NCI-H2107 treated with DMSO at 0.1 percent for 48 hours (cell line): ENCODE data around the gene GANAB.
"Not testable (repeated sequence)": the region's sequence is repeated elsewhere in the genome, so short reads cannot be mapped to it uniquely, and the experiment has no call there.

Source experiments
- DNase-seq: peaks from one replicate; lab custom pipeline; 2025; ENCODE audit not compliant: unreplicated experiment; lab: John Stamatoyannopoulos, UW

GANAB gene

DNA sequence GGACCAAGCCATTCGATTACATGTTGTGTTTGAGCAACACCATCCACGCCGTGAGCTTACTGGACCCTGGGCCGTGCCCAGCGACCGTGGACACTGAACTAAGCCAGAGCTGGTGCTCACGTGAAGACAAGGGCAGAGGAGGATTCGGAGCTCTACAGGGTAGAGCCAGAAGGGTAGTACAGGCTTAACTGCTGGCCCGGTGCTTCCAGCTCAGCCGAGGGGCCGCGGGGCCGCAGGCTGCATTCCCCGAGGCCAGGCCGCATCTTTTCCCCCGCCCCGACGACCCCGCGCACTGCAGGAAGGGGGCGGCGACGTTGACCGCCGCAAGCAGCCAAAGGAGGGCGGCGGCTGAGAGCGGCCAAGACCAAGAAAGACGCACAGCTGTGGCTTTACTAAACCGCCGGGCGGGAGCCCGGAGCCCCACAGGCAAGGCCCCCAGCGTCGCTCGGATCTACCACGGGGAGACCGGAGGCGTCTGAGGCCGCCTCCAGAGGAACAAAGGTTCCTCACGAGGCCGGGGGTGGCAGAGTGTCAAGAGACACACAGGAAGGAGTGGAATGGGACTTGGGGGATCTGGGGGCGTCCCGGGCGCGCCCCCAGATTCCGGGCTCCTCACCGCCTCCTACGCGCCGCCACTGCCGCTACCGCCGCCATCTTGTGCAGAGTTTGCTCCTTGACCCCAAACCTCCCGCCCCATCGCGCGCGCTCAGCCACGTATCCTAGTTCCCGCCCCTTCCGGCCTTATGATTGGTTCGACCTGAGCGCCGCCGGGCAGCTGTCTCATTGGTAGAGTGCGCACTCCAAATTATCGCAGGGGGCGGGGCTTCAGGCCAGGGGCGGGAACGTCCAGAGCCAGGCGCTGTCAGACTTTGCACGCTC is at the start of gene GANAB:
Gene GANAB (minus strand): TSS at position 668 of the 879 bp plus-strand sequence. CDS start 14 bp downstream, at position 654.
- peak; percentile 95 for DNase-seq

DNA sequence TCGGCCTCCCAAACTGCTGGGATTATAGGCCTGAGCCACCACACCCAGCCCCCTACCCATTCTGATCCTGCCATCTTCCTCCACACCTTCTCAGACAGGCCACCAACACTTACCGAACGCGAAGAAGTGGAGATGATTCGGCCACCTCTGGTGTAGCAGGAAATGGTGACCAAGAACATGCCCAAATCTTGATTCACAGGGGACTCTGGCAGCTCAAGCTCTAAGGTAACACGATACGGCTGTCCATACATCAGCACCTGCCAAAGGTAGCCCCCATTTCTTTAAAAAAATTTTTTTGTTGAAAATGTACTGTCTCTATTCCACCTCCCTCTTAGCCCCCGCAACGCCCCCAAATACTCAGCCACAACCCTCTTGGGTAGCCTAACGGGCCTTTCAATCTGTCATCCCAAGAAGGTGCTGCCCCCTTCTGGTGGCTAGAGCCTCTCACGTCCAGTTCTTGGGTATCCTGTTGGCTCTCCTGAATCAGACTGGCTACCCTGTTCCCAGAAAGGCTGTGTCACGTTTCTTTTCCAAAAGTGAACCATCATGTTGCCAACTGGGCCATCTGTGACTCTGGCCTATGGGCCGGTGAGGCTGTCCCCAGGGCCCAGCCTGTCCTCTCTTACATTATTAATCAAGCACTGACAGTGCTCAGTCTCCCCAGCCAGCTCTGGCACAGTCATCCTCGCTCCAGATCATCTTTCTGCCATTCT is 48.2 kb upstream of the GANAB start:
- DNase-seq: peak; percentile 17

DNA sequence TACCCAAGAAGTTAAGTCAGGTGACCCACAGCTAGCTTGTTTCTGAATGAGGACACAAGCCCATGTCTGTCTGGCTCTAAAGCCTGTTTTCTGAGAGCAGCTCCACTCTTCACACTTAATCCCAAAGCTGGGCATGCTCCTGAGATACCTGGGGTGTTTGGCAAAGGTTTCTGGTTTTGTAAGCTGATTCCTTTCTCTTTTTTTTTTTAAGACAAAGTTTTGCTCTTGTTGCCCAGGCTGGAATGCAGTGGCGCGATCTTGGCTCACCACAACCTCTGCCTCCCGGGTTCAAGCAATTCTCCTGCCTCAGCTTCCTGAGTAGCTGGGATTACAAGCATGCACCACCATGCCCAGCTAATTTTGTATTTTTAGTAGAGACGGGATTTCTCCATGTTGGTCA is 47.2 kb upstream of the GANAB start:
- peak; percentile 19 for DNase-seq

DNA sequence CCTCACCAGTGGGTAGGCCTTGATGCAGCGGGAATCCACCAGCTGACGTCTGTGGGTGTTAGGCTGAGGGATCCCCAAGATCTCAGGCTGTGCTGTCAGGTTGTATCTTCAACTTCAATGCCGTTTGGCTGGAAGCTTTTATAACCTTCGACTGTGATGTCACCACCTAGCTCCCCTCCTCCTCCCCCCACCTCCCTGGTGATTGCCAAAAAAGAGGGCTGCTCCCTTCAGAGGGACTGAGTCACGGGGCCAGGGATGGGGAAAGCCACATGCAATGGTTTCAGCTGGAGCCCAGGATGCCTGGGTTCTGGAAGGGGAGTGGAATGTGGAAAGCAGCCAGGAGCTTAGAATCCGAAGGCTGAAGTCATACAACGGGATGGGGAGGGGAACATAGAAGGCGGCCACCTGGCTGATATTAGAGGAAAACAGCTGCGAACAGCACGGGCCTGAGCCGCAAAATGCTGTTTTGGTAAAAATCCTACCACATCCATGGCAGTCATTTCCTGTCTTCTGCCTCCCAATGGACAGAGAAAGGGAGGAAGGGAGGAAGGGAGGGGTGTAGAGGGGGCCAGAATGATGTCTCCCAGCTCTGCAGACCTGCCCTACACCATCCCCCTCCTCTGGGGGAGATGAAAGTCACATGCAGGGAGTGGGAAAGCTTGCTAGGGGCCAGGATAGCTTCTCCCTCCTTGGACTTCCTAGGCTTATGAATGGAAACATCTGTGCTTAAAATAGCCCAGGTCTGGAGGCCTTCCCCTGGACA is 43.2 kb upstream of the GANAB start, which contains the start of gene LRRN4CL:
Gene LRRN4CL (minus strand): TSS at position 110 of the 763 bp plus-strand sequence. CDS start 1,022 bp downstream, outside the sequence.
- no peak for DNase-seq

DNA sequence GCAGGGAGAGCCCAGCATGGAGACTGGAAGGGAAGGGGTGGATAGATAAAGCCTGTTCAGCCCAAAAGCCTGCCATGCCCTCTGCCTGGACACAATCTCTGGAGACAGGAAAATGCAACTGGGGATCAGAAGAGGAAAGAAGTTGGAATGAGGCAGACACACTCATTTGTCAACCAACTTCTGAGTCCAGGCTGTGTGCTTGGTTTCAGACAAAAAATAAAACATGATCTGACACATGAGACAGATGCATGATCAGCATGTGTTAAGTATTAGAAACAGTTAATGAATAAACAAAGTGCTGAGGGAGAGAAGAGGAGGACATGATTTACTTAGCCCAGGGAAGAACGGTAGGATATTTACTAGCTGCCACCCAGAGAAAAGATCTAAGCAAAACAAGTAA is 42.1 kb upstream of the GANAB start:
- DNase-seq: no peak

DNA sequence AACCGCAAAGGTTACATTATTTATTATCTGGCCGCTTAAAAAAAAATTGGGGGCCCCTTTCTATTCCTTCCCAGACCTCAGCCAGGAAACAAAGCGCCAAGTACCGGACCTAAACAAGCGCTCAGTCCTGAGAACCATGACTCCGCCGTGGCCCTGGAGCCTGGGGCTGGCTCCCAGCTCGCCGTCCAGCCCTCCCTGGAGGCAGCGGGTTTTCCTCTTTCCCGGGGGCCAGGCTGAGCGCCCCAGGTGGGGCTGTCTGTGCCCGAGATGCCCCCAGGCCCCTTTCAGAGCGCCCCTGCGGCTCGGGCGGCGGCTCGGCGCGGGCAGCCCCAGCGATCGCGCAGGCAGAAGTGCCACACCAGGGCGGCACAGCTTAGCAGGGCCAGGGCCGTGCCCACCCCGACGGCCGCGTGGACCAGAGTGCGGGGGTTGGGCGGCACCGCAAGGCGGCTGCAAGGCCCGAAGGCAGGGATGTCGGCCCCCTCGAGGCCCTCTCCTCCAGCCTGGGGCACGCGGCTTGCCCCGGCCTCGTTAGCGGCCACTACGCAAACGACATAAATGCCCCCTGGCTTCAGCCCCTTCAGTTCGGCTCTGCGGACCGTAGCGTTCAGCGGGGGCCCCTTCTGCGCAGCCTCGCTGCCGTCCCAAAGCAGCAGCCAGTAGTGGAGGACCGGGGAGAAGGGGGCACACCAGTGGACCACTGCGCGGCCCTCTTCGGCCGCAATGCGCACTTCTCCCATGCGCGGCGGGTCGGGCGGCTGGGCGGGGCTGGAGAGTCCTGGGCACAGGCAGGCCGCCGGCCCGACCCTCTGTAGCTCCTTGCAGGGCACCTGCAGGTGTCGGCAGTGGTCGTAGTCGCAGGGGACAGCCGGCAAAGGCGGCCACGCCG is 41.3 kb upstream of the GANAB start:
- DNase-seq: no peak

DNA sequence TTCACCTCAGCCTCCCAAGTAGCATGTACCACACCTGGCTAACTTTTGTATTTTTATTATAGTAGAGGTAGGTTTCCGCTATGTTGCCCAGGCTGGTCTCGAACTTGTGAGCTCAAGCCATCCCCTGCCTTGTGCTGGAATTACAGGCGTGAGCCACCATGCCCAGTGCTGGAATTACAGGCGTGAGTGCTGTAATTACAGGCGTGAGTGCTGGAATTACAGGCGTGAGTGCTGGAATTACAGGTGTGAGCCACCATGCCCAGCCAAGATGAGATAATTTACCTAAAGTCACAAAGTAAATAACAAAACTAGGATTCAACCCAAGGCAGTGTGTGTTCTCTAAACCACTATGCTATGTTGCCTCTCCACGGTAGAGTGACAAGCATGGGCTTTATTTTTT is 36.1 kb upstream of the GANAB start:
- no peak for DNase-seq

DNA sequence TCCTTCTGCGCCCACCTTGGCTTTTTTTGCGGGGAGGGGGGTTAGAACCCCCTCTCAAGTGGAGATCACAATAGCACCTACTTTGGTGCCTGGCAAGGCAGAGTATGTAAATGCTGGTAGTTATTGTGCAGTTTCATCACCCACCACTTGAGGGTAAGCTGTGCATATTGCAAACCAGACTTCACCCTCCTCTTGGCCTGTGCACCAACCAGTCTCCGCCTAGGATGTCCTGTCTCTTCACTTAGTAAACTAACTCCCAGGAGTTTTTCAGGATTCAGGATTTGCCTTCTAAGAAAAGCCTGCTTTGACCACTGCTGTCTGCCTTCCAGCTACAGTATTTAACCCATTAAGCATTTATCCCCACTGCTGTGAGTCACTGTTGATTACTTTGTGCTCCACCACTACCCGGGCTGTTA is 34.4 kb upstream of the GANAB start:
- peak; percentile 79 for DNase-seq

DNA sequence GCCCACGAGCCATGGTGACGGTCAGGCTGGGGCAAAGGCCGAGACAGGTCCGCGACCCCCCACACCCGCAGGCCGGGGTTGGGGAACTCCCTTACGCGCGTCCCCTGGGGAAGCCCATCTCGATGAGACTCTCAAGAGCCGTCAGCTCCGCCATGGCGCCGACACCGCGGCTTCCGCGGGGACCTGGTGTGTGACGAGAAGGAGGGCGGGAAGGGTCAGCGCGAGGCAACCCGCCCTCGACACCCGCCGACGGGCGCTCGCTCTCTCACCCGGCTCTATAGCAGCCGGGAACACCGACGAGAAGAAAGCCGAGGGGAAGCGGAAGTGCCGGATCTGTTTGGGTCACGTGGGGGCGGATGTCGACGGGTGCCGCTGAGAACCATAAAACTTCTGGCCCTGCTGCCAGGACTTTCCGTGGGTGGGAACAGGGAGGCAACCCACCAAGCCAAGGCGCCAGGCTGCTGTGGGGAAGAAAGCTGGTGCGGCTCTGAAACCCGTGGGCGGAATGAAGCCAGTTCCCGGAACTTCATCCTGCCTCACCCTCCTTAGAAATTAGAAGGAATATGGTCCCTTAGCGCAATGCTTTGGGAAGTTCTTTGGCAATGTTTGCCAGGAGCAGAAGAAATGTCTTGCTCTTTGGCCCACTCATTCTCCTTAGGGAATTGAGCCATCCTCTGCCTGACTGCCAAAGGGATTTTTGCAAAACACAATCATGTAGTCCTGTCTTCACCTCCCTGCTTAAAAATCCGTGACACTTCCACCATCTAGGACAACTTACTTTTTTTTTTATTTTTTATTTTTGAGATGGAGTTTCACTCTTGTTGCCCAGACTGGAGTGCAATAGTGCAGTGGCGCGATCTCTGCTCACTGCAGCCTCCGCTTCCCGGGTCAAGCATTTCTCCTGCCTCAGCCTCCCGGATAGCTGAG is 32.6 kb upstream of the GANAB start, which contains the start of gene UBXN1:
Gene UBXN1 (minus strand): TSS at position 304 of the 927 bp plus-strand sequence. CDS start 150 bp downstream, at position 154.
- peak; percentile 76 for DNase-seq

DNA sequence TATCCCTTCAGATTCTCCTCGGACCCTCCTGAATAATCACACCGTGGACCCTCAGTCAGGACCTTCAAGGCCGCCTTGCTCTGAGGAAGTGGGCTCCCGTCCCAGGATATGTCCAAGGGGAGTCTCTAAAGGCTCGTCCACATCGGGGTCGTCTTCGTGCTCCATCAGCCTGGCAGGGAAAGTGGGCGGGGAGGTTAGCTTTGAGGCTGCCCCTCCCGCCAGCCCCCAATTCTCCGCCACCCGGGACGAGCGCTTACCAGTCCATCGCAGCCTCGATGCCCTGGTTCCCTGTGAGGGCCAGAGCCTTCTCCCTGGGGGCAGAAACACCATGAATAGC is 32.0 kb upstream of the GANAB start:
- DNase-seq: no peak

DNA sequence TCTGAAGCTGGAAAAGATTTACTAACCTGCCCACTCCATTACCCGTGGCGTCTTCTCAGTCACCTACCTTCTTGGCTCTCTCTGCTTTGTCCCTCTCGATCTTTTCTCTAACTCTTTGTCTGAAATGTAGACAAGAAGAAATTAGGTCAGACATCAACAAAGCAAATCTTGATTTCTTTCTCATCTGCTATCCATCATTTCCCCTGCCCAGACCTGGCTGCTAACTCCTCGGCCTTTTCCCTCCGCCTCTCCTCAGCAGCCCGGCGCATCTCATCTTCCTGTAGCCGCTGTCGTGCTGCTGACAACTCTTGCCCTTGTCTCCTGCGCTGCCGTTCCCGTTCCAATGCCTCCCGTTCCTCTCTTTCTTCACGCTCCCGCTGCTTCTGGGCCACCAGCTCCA is 31.3 kb upstream of the GANAB start:
- no peak for DNase-seq

DNA sequence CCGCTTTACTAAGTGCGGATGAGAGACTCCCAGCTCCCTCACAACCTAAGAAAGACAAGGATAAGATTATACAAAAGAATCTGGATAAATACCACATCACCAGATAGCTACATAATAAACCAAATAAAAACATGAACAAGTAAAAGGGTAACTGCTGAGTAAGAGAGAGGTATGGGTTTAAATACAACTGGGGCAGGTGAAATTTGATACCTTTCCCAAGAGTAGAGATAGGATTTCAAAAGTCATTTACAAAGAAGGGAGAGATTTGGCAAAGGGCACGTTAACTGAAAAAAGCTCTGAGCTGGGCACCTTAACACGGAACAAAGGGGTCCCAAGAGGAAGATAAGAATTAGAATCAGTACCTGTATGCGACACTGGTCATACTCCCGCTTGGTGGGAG is 30.7 kb upstream of the GANAB start:
- DNase-seq: peak; percentile 52

DNA sequence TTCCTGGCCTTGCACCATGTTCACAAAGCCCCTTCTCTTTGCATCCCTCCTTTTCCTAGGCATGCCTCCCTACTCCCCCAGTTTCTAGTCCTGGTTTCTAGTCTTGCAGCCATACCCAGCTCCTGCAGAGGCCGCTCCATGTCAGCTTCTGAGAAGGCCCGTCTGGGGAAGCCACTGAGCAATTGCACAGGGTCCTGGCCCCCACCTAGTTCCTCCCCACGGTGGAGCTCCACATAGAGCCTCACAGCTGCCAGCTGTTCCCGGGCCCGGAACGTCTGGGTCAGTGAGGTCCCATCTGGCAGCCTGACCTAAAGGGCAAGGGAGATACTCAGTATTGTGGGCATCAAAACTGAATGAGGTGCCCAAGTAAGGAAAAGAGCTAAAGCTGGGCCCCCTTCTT is 30.3 kb upstream of the GANAB start:
- no peak for DNase-seq

DNA sequence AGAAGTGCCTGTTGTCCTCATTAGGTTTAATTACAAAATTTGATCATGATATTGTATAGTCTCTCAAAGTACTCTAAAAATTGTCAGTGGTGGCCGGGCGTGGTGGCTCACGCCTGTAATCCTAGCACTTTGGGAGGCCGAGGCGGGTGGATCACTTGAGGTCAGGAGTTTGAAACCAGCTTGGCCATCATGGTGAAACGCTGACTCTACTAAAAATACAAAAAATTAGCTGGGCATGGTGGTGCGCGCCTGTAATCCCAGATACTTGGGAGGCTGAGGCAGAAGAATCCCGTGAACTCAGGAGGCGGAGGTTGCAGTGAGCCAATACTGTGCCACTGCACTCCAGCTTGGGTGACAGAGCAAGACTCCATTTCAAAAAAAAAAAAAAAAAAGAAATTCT is 29.0 kb upstream of the GANAB start:
- not testable (repeated sequence) for DNase-seq

DNA sequence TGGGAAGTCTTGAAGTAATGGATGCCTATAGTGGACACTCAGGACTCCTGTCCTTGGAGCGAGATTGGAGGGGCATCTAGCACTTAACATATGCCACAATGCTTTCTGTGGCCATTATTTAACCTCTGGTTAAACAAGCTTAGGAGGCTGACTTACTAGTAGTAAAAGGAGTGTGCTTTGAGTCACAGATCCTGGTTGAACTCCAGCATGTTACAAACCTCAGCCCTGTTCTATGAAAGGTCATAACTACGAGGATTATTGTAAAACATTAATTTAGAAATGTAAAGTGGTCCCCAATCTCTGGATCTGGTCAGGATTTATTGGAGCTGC is 26.7 kb upstream of the GANAB start:
- no peak for DNase-seq

DNA sequence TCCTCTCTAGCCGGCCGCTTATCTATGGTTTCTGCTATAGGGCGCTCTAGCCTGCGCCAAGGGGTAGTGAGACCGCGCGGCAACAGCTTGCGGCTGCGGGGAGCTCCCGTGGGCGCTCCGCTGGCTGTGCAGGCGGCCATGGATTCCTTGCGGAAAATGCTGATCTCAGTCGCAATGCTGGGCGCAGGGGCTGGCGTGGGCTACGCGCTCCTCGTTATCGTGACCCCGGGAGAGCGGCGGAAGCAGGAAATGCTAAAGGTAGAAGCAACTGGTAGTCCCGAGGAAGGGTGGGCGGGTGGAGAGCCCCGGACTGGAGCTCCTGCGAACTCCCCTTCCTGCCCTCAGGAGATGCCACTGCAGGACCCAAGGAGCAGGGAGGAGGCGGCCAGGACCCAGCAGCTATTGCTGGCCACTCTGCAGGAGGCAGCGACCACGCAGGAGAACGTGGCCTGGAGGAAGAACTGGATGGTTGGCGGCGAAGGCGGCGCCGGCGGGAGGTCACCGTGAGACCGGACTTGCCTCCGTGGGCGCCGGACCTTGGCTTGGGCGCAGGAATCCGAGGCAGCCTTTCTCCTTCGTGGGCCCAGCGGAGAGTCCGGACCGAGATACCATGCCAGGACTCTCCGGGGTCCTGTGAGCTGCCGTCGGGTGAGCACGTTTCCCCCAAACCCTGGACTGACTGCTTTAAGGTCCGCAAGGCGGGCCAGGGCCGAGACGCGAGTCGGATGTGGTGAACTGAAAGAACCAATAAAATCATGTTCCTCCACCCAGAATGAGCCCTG is 25.4 kb upstream of the GANAB start, which contains the start of the genes LBHD1 and UQCC3:
Gene LBHD1 (minus strand): TSS at position 660 of the 782 bp plus-strand sequence. CDS start 2,236 bp downstream, outside the sequence.
Gene UQCC3 (plus strand): TSS at position 66 of the 782 bp plus-strand sequence. CDS start 73 bp downstream, at position 139.
- DNase-seq: peak; percentile 38

DNA sequence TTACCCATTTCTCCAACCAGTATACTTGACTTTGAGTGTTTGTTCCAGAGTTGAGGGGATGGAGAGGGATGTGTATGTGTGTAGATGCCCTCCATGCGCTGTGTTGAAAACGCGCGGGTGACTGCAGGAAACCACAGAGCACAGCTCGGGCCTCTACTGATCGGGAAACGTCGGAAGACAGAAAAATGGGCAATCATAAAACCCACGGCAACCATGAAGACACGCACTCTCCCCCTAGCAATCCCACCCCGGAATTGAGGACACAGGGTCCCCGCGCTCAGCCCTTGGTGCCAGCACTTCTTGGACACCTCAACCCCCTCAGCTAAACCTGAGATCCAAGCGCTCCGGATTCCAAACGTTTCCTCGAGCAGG is 24.8 kb upstream of the GANAB start:
- peak; percentile 82 for DNase-seq

DNA sequence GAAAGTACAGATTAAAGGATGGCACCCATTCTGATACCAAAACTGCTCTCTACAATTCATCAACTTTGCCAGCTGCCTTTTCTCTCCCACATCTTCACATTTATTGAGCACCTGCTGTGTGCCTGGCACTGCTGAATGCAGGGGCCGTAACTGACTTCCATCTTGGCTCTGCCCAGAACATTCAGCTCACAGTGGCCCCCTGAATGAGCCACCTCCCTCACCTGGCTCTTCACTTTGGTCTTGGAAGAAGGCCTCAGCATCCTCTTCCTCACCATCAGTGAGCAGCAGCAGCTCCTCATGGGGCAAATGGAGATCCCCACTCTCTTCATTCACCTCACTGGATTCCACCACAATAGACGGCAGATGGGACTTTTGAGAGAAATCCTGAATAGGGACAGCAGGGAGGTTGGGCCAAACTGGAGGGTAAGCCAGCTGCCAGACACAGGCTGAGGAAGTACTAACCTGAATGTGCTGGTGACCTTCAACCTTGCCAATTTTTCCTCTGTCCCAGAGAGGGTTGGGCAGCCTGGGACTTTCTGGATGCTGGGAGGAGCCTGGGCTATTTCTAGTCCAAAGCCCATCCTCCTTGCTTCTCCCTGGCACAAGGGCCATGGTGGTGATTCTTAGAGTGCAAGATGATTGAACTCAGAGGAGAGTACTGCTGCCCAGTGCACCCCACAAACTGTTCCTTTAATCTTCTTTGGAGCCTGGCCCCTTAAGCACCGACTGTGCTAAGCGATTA is 23.2 kb upstream of the GANAB start:
- no peak for DNase-seq
